Mucosa of descending colon (tissue), 3 donors: ENCODE results near the gene TRPT1. TPM values are rescaled to one million over a fixed set of nuclear protein-coding genes. Genes with fewer than 3 reads are reported as not detected.
A peak's percentile ranks its signal among the peaks of the same experiment; 100 is the strongest.

Experiments used
- ATAC-seq: fragments of 200-7000 bp; cut with Tn5 transposase; one replicate; pipeline ENCODE4 v1.9.1; 2020; ENCODE audit warnings: mild to moderate bottlenecking, moderate library complexity
- DNase-seq, 3 donors: peaks; one replicate each; pipeline ENCODE4 v3.0.0-alpha.2; 2020
- H3K36me3 ChIP-seq: fragments of 200-600 bp; one replicate; pipeline ENCODE4 v1.8.0; 2021; ENCODE audit warnings: low read depth, mild to moderate bottlenecking
- H3K4me1 ChIP-seq: fragments of 200-600 bp; one replicate; pipeline ENCODE4 v1.8.0; 2021; ENCODE audit warnings: low read depth, mild to moderate bottlenecking
- H3K4me3 ChIP-seq: fragments of 200-600 bp; one replicate; pipeline ENCODE4 v1.8.0; 2021; ENCODE audit warnings: mild to moderate bottlenecking
- H3K9me3 ChIP-seq: fragments of 200-600 bp; one replicate; pipeline ENCODE4 v1.8.0; 2021; ENCODE audit warnings: mild to moderate bottlenecking
- CTCF ChIP-seq: fragments of 200-600 bp; IDR thresholded peaks from one replicate; pipeline ENCODE4 v1.8.0; 2022; ENCODE audit warnings: antibody characterized with exemption, mild to moderate bottlenecking
- intact Hi-C, 2 donors: fragments of 100-400 bp; cut with DNase I in 1 of 2; cut with micrococcal nuclease in 1 of 2; formaldehyde crosslinking; loops; one replicate each; pipeline versions ENCODE4 v1.11.0 to v1.11.1; 2022; cut with DNase I, micrococcal nuclease
- total RNA-seq, 3 donors: library from RNA; stranded (reverse); fragmentation: NEBNext Ultra II Directional in 2 of 3; extraction: Animal tissue kit (Norgen Biotek cat#: 25700) in 2 of 3; gene quantifications; one replicate each; pipeline versions ENCODE4 v1.2.1 to v1.2.4, GENCODE V29; 2021 to 2023
- donor health status: DM: no; HTN: no; CAD: no; lungs with moderate emphysema.
- donor health status: DM: no; HTN: no; CAD: no.
- donor health status: DM: no; HTN: yes; CAD: no.

The TRPT1 gene
- total RNA-seq, 3 donors from 2014 or later: 50.6 to 55.1 (median 53.1) TPM

DNA sequence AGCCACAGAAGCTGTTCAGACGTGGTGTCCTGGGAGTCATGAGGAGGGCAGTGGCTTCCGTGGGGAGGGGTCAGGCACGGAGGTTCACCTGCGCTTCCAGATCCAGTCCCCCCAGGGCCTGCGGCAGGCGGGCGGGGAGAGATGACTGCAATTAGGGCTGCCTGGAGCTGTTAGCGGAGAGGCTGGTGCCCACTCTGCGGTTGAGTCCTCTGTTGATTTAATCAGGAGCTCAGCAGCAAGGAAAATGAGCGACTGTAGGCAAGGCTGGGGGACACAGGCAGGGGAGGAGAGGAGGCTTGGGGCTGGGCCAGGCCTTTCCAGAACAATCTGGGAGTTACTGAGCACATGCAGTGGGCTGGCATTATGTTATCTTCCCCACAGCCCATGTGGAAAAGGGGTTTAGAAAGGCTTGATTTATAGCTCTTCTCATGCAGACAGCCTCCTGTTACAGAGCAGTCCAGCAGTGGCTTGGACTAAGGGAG lies 38.4 kb upstream of the TRPT1 start:
- Histone ChIP-seq H3K9me3 (no peaks in the 10 kb centered on the region), H3K4me3 (no peak overlapping the region), H3K4me1 (peaks cover 11% of the 10 kb centered on the region), H3K36me3 (no peaks in the 10 kb centered on the region)
- intact Hi-C loops: no loop called here
- TF ChIP-seq CTCF: no peak
- ATAC-seq (no peak), DNase-seq (peak in 1 of 3 donors; percentile 49)

GRCh38 chr11:64263947-64264317 lies 37.9 kb upstream of the TRPT1 start:
- no peaks in the 10 kb centered on the region for H3K36me3 ChIP-seq
- H3K4me3 ChIP-seq: no peak overlapping the region
- DNase-seq (no peak), ATAC-seq (no peak)
- no peaks in the 10 kb centered on the region for H3K9me3 ChIP-seq
- TF ChIP-seq CTCF: no peak
- intact Hi-C loops: no loop called here
- peaks cover 10% of the 10 kb centered on the region for H3K4me1 ChIP-seq

- no peak for ATAC-seq
- Histone ChIP-seq H3K9me3 (no peaks in the 10 kb centered on the region), H3K36me3 (no peaks in the 10 kb centered on the region), H3K4me1 (peaks cover 3% of the 10 kb centered on the region), H3K4me3 (no peak overlapping the region)
- no peak for DNase-seq
- no peak for TF ChIP-seq CTCF
- intact Hi-C loops: no loop called here
Observed at GRCh38 chr11:64263021-64263946, 37.3 kb upstream of the TRPT1 start.

DNA sequence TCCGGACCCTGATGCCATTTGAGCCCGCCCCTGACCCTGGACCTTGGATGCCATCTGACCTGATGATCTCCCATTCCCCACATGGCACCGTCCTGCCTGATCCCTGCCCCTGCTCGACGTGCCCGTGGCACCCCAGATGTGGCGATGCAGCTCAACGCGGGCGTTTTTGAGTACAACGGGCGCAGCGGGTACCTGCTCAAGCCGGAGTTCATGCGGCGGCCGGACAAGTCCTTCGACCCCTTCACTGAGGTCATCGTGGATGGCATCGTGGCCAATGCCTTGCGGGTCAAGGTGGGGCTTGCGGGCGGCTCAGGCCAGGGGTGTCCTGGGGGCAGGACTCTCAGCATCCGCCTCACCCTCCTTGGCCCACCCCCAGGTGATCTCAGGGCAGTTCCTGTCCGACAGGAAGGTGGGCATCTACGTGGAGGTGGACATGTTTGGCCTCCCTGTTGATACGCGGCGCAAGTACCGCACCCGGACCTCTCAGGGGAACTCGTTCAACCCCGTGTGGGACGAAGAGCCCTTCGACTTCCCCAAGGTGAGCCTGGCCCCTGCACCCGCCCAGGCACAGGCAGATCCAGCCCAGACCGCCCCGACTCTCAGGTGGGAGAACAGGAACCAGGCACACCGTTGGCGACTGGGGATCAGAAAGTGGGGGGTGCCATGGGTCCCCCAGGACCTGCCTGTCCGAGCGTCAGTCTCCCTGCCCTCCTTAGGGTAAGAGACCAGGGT lies 36.5 kb upstream of the TRPT1 start:
- H3K36me3 ChIP-seq: peaks cover 3% of the 10 kb centered on the region

More for the DNA sequence above, 36.5 kb upstream of the TRPT1 start:
- no peak overlapping the region for H3K4me3 ChIP-seq
- intact Hi-C loops: no loop called here
- no peaks in the 10 kb centered on the region for H3K4me1 ChIP-seq
- H3K9me3 ChIP-seq: no peaks in the 10 kb centered on the region
- ATAC-seq (no peak), DNase-seq (no peak)
- no peak for TF ChIP-seq CTCF
